HG02884 (cell line): Measurements from ENCODE around the gene LYRM2.

ENCODE experiments used
- ATAC-seq: cut with Tn5 transposase; IDR thresholded peaks from one replicate; pipeline ENCODE4 v1.9.1; 2021; ENCODE audit warnings: mild to moderate bottlenecking, moderate library complexity; ENCODE audit not compliant: unreplicated experiment

Gene LYRM2, protein sequence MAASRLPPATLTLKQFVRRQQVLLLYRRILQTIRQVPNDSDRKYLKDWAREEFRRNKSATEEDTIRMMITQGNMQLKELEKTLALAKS

DNA sequence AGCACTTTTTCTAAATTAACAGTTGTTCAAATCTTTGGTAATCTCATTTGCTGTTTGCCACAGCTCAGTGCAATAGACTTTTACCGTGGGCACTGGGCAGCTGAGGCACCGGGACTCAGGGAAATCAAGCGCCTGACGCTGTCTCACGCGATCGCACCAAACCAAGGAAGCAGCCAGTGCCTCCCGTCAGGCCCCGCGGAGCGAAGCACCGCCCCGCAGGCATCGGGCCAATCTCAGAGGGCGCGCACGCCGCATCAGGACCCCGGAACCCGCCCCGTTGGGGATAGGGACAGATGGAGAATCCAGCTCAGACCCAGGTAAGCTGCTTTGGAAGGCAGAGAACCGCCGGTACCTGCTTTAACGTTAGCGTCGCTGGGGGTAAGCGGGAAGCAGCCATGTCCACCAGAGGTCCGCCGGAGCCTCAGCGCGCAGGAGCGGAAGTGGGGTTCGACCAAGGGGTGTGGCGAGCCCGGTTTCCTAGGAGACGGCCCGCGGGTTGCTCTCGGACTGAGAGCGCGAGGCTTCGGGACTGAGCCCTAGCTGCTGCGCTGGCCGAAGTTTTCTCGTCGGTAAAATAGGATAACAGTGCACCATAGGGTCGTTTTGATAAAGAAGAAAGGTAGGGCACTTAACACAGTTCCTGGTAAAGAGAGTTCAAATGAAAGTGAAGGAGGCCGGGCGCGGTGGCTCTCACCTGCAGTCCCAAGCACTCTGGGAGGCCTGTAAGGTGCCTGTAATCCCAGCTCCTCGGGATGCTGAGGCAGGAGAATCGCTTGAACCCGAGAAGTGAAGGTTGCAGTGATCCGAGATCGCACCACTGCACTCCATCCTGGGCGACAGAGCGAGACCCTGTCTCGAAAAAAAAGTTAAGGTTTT lies at the start of gene LYRM2:
TSS of gene LYRM2 (minus strand) at position 428 of the 876 bp plus-strand sequence. CDS start at position 397, 31 bp downstream.
- peak; percentile 99 for ATAC-seq

DNA sequence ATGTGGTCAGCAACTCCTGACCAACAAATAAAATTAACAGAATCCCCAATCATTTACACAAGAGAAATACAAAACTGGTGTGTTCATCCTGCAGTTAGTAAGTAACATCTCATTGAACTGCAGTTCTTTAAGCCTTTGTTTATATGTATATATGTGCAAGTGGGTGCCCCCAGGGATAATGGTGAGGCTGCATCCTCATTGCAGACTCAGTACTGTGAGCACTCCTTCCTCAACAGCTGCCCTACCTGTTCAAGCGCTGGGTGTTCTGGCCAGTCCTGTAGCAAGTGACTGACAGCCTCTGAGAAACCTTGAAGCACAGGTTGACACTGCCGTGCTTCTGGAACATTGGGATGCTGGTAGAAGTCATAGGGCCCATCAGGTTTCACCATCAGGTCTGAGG lies 49.8 kb upstream of the LYRM2 start:
- ATAC-seq, result no peak

DNA sequence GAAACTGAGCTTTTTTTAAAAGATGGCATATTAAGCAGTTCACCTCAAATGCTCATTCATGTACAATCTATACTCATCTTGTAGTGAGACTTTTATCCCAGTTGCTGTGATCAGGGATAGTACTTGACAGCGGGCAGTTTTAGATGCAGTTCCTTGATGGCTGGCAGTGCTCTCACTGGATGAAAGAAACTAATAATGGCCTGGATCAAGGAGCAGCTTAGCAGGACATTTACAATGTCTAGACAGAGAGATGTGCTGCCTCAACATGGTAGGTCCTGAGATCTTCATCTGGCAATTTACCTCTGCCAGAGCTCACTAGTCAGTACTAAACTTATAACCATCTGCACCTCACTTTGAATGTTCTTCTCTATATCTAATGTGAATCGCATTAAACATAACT lies 46.8 kb upstream of the LYRM2 start:
- ATAC-seq, result no peak

DNA sequence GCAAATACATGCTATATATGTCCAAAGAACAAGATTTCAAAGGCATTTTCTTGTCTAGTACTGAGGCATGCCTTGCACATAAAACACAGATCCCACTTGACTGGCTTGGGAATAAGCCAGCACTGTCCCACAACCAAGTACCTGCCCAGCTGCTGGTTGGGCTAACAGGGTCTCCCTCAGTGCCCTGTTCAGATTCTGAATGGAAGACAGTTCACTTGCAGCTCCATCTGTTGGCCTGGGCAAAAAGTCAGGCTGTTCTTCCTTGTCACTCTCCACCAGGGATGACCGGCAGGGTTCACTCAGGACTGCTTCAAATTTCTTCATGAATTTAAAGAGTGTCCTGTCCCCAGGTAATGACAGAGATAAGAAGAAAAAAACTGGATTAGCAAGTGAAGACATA lies 44.4 kb upstream of the LYRM2 start:
- ATAC-seq, result no peak

DNA sequence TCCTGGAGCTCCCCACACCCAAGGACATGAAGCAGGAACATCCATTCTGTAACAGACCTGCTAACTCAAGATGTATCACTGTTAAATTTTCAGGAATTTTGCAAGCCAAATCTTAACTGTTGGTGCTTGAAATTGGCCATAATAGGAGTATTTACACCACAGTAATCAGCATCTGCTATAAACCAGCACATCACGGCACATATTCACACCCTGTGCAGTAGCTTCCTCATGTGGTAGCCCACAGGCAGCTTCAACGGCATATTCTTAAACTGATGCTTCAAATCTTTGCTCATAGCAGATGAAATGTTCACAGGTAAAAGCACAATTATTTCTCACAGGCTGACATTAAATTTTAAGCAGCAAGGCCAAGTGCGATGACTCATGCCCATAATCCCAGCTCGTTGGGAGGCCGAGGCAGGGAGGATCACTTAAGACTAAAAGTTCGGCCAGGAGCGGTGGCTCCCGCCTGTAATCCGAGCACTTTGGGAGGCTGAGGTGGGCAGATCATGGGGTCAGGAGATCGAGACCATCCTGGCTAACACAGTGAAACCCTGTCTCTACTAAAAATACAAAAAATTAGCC lies 43.5 kb upstream of the LYRM2 start:
- no peak for ATAC-seq

DNA sequence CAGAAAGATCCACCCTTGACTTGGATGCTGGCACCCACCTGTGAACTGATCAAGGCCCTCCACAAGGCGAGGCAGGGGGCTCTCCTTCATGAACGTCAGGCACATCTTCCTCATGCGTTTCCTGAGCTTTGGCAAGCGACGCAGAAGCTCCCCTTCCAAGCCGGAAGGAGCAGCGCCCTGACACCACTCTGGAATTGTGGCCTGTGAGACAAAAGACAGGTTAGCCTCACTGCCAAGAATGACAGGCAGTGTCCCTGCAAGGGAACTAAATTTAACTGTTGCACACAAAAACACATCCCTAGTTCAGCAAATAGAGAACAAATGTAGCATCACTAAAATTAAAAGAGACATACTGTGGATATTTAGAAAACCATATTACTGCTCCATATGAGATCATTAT lies 42.0 kb upstream of the LYRM2 start:
- no peak for ATAC-seq

DNA sequence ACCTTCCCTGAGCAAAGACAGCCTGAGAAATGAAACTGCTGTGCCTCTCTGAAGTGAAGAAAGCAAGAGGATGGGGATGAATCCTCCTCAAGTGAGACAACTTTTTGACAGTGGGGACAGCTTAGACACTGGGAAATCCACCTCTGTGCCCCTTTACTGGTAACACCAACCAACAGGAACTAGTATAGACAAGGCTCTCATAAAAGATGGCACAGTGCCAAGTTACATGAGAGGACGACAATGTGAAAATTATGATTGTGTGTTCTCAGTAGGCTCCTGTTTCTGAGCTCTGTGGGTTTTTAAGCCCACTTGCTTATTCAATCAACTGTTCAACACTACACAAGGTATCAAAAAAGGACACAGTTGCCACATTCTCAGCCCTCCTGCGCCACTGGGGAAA lies 41.6 kb upstream of the LYRM2 start:
- no peak for ATAC-seq

DNA sequence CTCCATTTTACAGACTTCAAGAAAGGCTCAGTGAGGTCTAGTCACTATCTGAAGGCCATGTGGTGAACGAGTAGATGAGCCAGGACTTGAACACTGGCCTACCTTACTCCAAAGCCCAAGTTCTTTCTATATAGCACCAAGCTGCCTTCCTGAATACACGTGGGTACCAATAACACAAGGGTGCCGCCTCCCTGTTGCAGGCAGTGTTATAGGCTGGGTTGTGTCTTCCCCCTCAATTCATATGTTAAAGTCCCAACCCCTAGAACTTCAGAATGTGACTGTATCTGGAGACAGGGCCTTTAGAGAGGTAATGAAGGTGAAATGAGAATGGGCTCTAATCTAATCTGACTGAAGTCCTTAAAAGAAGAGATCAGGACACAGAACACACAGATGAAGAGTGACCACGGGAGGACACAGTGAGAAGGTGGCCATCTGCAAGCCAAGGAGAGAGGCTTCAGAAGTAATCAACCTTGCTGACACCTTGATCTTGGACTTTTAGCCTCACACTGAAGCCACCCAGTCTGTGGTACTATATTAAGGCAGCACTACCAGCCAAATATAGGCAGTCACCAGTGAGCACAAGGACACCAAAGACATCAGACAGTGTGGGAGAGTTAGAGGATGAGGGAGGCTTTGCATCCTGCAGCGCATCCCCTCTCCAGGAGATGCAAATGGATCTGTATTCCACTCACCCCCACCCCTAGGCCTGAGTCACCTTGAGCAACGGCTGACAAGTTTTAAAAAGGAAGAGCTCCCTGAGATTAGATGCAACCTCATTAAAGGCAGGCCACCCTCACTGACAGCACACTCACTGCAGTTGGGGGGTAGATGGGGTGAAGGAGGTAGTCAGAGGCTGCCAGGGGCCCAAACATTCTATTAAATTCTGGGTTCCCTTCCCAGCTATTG lies 40.9 kb upstream of the LYRM2 start:
- no peak for ATAC-seq

DNA sequence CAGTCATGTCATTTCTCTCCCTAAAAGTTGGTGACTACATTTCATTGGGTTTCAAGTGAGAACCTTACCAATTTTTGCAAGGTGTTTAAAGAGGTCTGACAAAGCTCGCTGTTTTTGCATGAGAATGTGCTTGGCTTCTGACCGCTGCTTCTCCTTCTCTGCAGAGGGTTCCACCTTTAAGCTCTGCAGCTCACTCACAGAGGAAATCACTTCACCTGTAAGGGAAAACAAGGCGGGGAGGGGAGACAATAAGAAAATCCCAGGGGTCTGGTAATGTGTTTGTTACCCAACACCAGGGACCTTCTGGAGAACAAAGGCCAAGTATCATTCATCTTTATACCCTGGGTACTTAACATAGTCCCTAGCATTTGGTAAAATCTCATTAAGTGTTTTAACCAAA lies 40.0 kb upstream of the LYRM2 start:
- ATAC-seq, result no peak

DNA sequence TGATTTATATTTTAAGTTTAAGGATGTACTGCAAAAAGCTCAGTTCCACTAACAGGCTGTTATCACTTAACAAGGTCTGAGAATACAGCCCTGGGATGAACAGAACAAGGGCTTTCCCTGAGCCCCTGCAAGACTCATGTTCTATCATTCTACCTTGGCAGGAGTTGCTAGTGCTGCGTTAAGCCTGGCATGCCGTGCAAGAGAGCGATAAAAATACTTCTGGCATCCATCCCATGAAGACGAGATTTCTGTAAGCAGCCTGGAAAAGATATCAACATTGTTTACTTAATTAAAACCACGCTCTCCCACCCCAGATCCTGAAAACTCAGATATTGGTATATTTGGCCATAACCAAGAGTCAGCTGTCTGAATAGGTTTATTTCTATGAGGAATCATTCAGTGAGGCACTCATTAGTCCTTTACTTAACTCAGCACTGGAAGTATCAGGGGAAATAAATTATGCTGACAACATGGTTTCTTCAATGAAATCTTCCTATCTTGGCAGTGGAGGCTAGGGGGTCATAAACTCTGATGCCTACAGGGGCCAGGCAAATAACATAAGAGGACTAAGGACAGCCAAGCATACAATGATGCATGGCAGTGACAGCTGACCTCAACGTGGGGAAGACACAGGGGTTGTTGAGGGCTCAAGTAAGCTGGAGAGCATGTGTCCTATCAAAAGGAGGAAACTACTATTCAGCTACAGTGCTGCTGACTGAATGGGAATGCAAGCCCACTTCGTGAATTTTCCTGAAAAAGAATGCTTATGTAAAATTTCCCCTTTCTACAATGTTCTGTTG lies 37.6 kb upstream of the LYRM2 start:
- ATAC-seq, result no peak

DNA sequence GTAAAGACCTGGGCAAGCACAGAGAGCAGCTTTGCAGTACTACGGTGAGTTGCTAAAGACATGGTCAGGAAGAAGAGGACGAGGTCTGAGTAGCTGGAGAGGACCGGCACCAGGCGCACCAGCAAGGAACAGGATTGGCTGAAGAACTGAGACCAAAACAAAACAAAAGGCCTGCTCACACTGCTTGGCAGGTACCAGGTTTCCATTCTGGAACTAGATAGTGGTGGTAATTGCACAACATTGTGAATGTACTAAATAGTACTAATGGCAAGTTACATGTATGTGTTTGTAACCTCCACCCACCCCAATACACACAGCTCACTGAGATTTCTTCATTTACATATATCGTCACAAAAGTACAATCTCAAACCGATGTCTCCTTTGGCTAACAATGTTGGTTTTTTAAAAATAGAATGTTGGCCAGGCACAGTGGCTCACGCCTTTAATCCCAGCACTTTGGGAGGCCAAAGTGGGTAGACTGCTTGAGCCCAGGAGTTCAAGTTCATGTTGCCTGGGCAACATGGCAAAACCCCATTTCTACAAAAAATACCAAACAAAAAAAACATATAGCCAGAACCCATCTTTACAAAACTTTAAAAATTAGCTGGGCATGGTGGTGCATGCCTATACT lies 32.5 kb upstream of the LYRM2 start:
- ATAC-seq, result no peak

DNA sequence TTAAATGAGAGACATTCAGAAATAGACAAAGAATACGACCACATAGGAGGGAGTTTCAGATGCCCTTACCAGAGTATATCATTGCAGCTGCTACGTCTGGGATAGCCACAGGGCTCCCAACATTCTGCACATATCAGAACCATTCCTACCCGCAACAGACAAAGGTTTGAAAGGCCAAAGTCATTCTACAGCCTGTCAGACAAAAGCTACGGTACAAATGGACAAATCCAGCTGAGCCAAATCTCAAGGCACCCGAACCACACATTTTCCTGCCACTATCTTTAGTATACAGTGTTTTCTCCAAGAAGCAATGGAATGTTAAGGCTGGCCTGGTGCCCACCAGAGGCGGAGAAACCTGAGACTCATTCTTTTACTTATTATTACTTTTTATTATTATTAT lies 30.5 kb upstream of the LYRM2 start:
- ATAC-seq, result no peak

DNA sequence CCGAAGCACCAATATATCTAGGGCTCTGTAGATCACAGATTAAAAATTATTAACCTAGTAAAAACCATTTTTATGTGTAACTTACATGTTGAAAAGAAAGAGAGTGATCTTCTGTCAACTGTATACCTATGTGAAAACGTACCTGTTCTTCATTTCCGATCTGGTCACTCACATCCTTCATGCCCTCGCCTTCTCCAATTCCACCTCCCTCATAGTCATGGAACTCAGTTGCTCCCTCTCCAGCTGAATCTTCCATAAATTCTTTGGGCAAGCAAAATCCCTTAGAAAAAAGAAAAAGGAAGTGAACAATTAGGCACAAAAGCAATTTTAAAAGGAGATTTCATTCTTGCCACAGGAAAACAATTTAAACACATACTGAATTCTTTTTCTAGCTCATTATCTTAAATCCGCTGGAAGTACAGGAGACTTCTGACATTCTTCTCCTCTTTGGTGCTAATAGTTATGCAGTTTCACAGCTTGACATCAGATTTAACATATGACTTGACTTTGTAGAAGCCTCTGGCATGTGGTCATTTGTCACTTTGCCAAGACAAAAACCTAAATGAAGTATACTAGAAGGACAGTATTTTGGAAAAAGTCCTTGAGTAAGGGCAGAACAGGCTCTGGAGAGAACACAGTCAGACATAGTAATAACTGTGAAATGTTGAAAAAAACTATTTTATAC lies 29.5 kb upstream of the LYRM2 start:
- ATAC-seq, result no peak

DNA sequence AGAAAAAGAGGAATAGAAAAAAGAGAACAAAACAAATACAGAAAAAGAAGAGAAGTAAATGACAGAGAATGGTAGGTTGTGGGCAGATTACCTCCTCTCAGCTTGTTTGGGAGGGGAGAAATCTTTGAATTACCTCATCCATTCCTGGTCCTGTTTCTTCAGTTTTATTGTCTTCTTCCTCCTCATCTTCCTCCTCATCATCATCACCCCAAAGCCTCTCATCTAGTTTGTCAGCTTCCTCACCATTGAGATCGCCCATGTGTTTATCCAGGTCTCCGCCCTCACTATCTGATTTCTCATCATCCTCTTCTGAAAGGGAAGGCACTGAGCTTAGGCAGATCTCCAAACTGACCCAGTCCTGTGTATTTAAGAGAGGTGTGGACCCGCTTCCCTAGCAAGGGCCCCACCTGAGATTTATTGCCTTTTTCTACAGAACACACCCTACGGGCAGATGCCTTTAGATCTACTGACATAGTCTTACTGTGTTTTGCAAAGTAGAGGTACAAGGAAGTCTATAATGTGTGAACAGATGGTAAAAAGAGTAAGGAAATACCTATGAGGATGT lies 24.2 kb upstream of the LYRM2 start:
- ATAC-seq, result no peak

DNA sequence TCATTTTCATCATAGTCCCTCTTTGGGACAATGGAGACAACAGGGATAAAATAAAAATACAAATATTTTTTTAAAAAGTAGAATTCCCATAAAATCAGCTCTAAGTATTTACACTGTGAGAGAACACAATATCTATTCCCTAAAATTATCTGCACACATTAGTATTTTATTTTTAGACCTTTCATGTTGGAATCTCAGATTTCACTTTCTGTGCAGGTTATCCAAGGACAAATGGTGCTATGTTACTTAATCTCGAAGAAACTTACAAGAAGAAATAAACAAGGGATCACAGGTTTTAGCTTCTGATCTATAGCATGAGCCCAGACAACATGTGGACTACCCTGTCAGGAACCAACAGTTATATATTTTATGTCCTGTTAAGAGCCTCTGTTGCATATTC lies 23.0 kb upstream of the LYRM2 start:
- ATAC-seq, result no peak

DNA sequence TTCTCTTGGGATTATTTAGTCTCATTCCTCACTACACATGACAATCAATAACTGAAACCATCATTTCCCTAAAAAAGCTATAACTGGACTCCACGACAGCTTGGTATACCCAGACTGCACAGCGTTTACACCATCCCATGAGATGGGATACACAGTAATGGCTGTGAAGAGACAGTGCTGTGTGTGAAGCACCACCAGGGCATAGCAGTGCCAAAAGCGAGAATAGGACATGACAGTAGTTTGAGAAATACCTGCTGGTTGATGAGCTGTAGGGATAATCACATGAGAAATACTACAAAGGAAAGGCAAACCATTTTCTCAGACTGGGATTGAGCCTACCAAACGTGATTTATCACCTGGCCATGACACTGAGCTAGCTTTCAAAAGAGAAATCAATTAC lies 22.4 kb upstream of the LYRM2 start:
- ATAC-seq, result no peak

DNA sequence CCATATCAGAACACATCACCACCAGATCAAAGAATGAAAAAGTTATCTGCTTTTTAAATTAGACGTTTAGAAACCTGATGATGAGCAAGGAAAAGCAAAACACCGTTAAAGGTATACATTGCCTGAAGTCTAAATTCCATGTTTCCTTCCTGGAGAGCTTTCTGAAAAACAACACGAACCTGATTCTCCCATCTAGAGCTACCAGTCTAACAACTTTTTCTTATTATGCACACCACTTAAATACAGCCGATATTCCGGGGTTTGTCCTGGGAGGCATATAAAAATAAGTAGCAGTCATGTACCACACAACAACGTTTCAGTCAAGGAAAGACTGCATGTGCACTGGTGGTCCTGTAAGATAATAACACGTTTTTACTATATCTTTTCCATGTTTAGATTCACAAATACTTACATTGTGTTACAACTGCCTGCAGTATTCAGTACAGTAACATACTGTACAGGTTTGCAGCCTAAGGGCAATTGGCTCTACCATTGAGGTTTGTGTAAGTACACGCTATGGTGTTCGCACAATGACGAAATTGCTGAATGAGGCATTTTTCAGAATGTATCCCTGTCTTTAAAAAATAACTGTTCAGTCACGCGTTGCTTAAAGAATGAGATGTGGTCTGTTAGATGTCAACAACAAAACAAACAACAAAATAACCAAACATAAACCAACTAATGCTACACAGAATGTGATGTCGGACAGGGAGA lies 19.1 kb upstream of the LYRM2 start:
- no peak for ATAC-seq

DNA sequence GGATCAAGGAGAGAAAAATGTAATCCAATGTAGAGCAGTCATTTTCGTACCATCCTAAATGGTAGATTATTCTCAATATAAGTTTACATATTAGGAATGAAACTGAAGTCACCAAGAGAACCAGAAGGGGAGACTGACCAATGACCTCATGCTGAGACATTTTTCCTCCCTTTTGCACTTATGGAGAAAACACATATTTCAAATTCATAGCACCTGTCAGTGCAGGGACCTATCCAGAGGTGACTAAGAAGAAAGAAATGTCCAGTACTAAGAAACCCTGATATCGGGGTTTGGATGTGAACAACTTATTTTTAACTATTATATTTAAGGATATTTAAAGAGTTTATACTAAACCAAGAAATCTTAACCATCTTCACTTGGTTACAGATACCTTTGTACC lies 16.6 kb upstream of the LYRM2 start:
- no peak for ATAC-seq

DNA sequence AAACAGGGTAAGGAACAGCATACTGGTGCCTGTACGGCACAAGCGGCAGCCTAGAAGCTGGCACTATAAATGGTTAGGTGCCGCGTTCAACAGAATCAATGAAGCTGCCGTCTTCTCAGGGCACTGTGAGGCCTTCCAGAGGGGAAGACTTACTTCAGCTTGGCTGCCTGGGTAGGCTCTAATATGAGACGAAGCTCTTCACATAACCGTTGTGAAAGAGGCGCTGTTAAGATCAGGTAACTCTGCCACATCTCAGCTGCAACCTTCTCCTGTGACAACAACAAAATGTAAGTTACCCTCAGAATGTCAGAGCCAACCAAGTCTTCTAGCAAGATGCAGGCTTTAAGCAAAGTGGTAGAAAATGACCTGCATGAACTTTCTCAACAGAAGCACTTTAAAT lies 12.0 kb upstream of the LYRM2 start:
- no peak for ATAC-seq
